ENCODE measurements around the gene SLC41A3. TPM values are rescaled to one million over a fixed set of nuclear protein-coding genes. Genes with fewer than 3 reads are reported as not detected.

SLC41A3 gene
- total and polyA plus RNA-seq, 10 of the 15 experiments (the other 5 are each of a cell fraction or from before 2014, with no cell fraction given) = 8.3 to 29.5 (median 16.7) TPM

GRCh38 chr3:126025116-126025729 is 58.7 kb downstream of the SLC41A3 start:
- Histone ChIP-seq H3K36me3 (ENCODE audit: control insufficient read depth in 2 of 2, insufficient read depth in 2 of 2, low read length in 1 of 2) (no peaks in the 10 kb centered on the region), H4K20me1 (ENCODE audit: control insufficient read depth, insufficient read depth) (no peaks in the 10 kb centered on the region; the same call in 1 of the 2 replicates), H3K27ac (ENCODE audit: control insufficient read depth, insufficient read depth) (no peak overlapping the region), H3K4me2 (ENCODE audit: control insufficient read depth, insufficient read depth) (no peak overlapping the region), H3K27me3 (replicated peaks in 1 of 2; ENCODE audit: control insufficient read depth in 2 of 2, insufficient read depth in 2 of 2, low read length in 1 of 2) (no peaks in the 10 kb centered on the region), H3K79me2 (ENCODE audit: control insufficient read depth, insufficient read depth, low read length) (no peaks in the 10 kb centered on the region), H3K9ac (ENCODE audit: control insufficient read depth, insufficient read depth, low read length) (no peak overlapping the region), H3K4me1 (ENCODE audit: control insufficient read depth, insufficient read depth, low read length) (no peaks in the 10 kb centered on the region), H2AFZ (ENCODE audit: control insufficient read depth, low read depth, low read length) (no peak overlapping the region), H3K9me3 (replicated peaks; ENCODE audit: control insufficient read depth, insufficient read depth, low read length) (no peaks in the 10 kb centered on the region; the same call in none of the 3 replicates), H3K4me3 (no peak overlapping the region)
- no TSS peak for BruUV-seq (replicated peaks)
- FAIRE-seq (no peak), DNase-seq (ENCODE audit: low read depth, low spot score) (no peak), ATAC-seq (no peak)
- intact Hi-C loops (cut with micrococcal nuclease; ENCODE audit: unreplicated experiment) (no loop called here), in situ Hi-C loops (cut with MboI) (no loop called here)
- SMC1A ChIA-PET (ENCODE audit: uncharacterized antibody, unreplicated experiment) = no interaction called here
- TF ChIP-seq PKNOX1 (IDR thresholded peaks at IDR 0.05) (no peak), POU2F2 (IDR thresholded peaks at IDR 0.05; ENCODE audit: borderline replicate concordance, low read depth, low read length) (no peak), RUNX3 (IDR thresholded peaks at IDR 0.05; ENCODE audit: low read length) (no peak), CHD2 (IDR thresholded peaks at IDR 0.05; ENCODE audit: borderline replicate concordance, low read depth, low read length) (no peak), MEF2B (IDR thresholded peaks at IDR 0.05; ENCODE audit: partially characterized antibody, poor library complexity, severe bottlenecking) (no peak), ATF3 (IDR thresholded peaks at IDR 0.05; ENCODE audit: borderline replicate concordance, extremely low read depth, low read depth, low read length) (no peak), FOXK2 (IDR thresholded peaks at IDR 0.05) (no peak), CBX3 (IDR thresholded peaks at IDR 0.05; ENCODE audit: borderline replicate concordance, low read depth) (no peak), SP1 (IDR thresholded peaks at IDR 0.05; ENCODE audit: low read depth, low read length) (no peak)
- 83% methylated on average over 14 of the region's 14 CpGs for WGBS (ENCODE audit: insufficient coverage, insufficient replicate concordance, low lambda C conversion rate, missing lambda C conversion rate)
- POLR2A ChIA-PET = no interaction called here
- RAD21 ChIA-PET (ENCODE audit: unreplicated experiment) = no interaction called here
- CTCF ChIA-PET = no interaction called here
